Mucosa of rectum (tissue), 2 donors: ENCODE data around the gene FBXO38.

Experiments
- H3K27ac ChIP-seq, 2 donors: one replicate each; pipeline ENCODE4 v1.7.0; 2013; ENCODE audit warnings: inconsistent platforms in 2 of 2, low read depth in 2 of 2, low read length in 2 of 2
- H3K27me3 ChIP-seq, 2 donors: one replicate each; pipeline ENCODE4 v1.7.0; 2013; ENCODE audit warnings: low read length in 2 of 2; ENCODE audit not compliant: control insufficient read depth in 2 of 2, insufficient read depth in 2 of 2
- H3K36me3 ChIP-seq, 2 donors: one replicate each; pipeline ENCODE4 v1.7.0; 2013; ENCODE audit warnings: low read length in 2 of 2; ENCODE audit not compliant: control insufficient read depth in 2 of 2, insufficient read depth in 2 of 2
- H3K4me1 ChIP-seq, 2 donors: one replicate each; pipeline ENCODE4 v1.7.0; 2013; ENCODE audit warnings: low read length in 2 of 2, mild to moderate bottlenecking in 1 of 2; ENCODE audit not compliant: control insufficient read depth in 2 of 2, insufficient read depth in 2 of 2
- H3K4me3 ChIP-seq, 2 donors: one replicate each; pipeline ENCODE4 v1.7.0; 2013; ENCODE audit warnings: low read length in 2 of 2
- H3K9ac ChIP-seq, 2 donors: one replicate each; pipeline ENCODE4 v1.7.0; 2013; ENCODE audit warnings: low read length in 2 of 2, low read depth in 1 of 2, mild to moderate bottlenecking in 1 of 2
- H3K9me3 ChIP-seq, 2 donors: one replicate each; pipeline ENCODE4 v1.7.0; 2013; ENCODE audit warnings: low read length in 2 of 2; ENCODE audit not compliant: control insufficient read depth in 2 of 2
- donor health status: healthy.
- donor health status: Normal muscosa, but diverticular disease.

The FBXO38 gene

DNA sequence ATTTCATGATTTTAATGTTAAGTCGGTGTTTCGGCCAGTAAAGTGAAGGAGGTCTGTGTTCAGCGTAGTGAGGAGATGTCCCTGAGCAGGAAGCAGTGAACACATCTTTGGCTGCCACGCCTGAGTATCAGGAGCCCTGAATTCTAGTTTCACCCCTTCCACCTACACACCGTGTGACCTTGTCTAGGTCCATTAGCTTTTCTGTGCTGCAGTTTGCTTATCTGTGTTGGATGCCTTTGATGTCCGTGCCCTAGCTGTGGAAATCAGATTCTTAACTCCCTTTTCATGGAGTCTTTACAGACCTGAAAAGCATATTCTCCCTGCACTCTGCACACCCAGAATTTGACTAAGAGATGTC, 601 bp downstream of the FBXO38 start:
- no peaks in the 10 kb centered on the region for H3K27me3 ChIP-seq
- peak overlapping the region; percentile 83 to 95 for H3K9ac ChIP-seq
- H3K27ac ChIP-seq: peak overlapping the region; percentile 83 to 87
- peaks cover 4 to 5% of the 10 kb centered on the region in 2 donors for H3K36me3 ChIP-seq
- peaks cover 23 to 25% of the 10 kb centered on the region in 2 donors for H3K4me1 ChIP-seq
- H3K4me3 ChIP-seq: peak overlapping the region; percentile 83 to 92
- no peaks in the 10 kb centered on the region for H3K9me3 ChIP-seq

DNA sequence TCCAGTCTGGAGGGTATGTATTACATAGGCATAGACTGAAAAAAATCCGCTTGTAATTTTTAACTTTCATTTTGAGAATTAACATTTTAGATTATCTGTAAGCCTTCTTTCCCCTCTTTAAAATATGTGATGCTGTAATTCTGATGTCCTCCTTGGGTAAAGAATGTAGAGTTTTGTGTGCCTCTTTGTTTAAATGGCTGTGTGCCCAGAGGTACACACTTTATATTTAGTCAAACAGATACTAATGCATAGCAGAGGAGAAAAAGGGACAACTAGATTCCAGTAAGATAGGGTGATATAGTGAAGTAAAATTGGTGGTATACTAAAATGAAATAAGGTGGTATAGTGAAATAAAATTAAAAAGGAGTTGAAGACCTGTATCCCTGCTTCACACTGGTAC, 1.3 kb downstream of the FBXO38 start:
- Histone ChIP-seq H3K27me3 (no peaks in the 10 kb centered on the region), H3K27ac (no peak overlapping the region), H3K4me1 (peaks cover 23 to 25% of the 10 kb centered on the region in 2 donors), H3K9me3 (no peaks in the 10 kb centered on the region), H3K4me3 (peak overlapping the region in 1 of 2 donors; percentile 83), H3K9ac (no peak overlapping the region), H3K36me3 (peaks cover 4 to 5% of the 10 kb centered on the region in 2 donors)

DNA sequence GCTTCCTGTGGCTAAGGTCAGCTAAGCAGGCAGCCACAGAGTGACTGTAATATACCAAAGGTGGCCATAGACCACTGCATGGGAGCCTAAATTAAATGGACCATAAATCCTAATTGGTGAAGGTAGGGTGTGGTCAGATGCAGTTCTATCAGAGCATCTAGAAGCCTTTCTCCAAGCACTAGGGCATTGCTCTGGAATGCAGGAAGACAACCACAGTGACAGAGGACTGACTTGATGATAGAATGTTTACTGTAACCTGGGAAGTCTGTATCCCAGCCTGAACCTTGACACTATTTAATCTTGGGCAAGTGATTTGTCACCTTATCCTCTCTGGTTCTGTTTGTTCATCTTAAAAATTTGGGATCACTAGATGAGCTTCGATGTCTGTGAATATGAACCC, 2.3 kb downstream of the FBXO38 start:
- H3K4me3 ChIP-seq: no peak overlapping the region
- H3K27me3 ChIP-seq: no peaks in the 10 kb centered on the region
- peaks cover 30% of the 10 kb centered on the region in 2 donors for H3K4me1 ChIP-seq
- H3K27ac ChIP-seq: no peak overlapping the region
- no peaks in the 10 kb centered on the region for H3K9me3 ChIP-seq
- no peak overlapping the region for H3K9ac ChIP-seq
- H3K36me3 ChIP-seq: peaks cover 4 to 5% of the 10 kb centered on the region in 2 donors

DNA sequence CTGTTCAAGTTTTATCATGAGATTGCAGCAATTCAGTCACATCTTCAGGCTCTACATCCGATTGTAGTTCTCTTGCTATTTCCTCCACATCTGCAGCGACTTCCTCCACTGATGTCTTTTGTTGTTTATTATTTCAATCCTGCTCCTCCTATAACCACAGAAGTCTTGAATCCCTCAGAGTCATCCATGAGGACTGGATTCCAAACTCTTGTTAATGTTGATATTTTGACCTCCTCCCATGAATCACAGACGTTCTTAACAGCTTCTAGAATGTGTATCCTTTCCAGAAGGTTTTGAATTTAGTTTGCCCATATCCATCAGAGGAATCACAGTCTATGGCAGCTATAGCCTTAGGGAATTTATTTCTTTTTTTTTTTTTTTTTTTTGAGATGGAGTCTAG, 3.6 kb downstream of the FBXO38 start:
- Histone ChIP-seq H3K27ac (no peak overlapping the region), H3K4me1 (peaks cover 33 to 35% of the 10 kb centered on the region in 2 donors), H3K9me3 (no peaks in the 10 kb centered on the region), H3K36me3 (peaks cover 4 to 5% of the 10 kb centered on the region in 2 donors), H3K4me3 (no peak overlapping the region), H3K27me3 (no peaks in the 10 kb centered on the region), H3K9ac (no peak overlapping the region)

DNA sequence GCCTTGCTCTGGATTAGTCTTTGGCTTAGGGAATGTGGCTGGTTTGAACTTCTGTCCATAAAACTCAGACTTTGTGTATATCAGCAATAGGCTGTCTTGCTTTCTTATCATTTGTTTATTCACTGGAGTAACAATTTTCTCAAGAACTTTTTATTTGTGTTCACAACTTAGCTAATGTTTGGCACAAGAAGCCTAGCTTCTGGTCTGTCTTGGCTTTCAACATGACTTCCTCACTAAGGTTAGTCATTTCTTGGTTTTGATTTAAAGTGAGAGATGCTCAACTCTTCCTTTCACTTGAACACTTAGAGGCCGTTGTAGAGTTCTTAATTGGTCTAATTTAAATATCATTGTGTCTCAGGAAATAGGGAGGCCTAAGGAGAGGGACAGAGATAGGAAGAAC, 4.9 kb downstream of the FBXO38 start:
- H3K36me3 ChIP-seq: peaks cover 4 to 5% of the 10 kb centered on the region in 2 donors
- H3K4me3 ChIP-seq: no peak overlapping the region
- no peaks in the 10 kb centered on the region for H3K27me3 ChIP-seq
- H3K9ac ChIP-seq: no peak overlapping the region
- H3K4me1 ChIP-seq: peaks cover 34 to 42% of the 10 kb centered on the region in 2 donors
- H3K9me3 ChIP-seq: no peaks in the 10 kb centered on the region
- no peak overlapping the region for H3K27ac ChIP-seq

DNA sequence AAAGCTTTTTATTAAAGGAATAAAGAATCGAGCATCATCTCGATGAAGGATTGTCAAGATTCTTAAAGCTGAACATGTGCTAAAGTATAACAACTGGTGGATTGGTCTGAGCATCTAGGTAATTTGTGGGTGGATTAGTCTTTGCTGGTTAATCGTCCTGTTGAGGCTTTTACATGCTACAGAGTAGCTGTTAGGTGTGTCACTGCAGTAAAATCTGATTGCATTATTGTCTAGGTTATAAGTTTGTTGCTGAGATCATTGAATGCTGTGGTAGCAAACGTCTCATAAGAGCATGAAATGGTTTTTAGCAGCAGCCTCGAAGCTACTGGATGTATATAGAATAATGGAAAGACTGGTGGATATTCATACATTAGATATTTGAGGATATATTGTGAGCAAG, 7.2 kb downstream of the FBXO38 start:
- H3K9ac ChIP-seq: peak overlapping the region in 1 of 2 donors; percentile 9
- H3K4me1 ChIP-seq: peaks cover 26 to 40% of the 10 kb centered on the region in 2 donors
- peak overlapping the region in 1 of 2 donors; percentile 35 for H3K27ac ChIP-seq
- H3K9me3 ChIP-seq: no peaks in the 10 kb centered on the region
- no peaks in the 10 kb centered on the region for H3K27me3 ChIP-seq
- H3K36me3 ChIP-seq: peaks cover 8 to 10% of the 10 kb centered on the region in 2 donors
- no peak overlapping the region for H3K4me3 ChIP-seq

DNA sequence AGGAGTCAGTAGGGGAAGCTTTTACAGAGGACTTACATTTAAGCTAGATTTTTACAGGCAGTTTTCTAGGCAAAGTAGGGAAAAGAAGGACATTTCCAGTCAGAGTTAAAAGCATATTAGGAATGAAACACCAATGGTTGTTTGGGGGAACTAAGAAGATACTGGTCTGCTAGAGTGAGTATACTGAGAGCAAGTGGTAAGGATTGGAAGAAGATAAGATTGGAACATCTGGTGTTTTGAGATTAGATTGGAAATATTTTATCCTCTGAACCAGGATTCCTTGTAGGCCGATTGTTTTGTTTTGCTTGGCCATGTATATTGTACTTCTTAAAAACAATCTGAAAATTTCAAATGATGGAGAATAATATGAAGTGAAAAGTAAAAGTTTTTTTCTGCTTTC, 7.7 kb downstream of the FBXO38 start:
- peak overlapping the region in 1 of 2 donors; percentile 9 for H3K9ac ChIP-seq
- H3K9me3 ChIP-seq: no peaks in the 10 kb centered on the region
- peaks cover 10 to 12% of the 10 kb centered on the region in 2 donors for H3K36me3 ChIP-seq
- no peaks in the 10 kb centered on the region for H3K27me3 ChIP-seq
- peak overlapping the region in 1 of 2 donors; percentile 35 for H3K27ac ChIP-seq
- peaks cover 21 to 37% of the 10 kb centered on the region in 2 donors for H3K4me1 ChIP-seq
- no peak overlapping the region for H3K4me3 ChIP-seq

DNA sequence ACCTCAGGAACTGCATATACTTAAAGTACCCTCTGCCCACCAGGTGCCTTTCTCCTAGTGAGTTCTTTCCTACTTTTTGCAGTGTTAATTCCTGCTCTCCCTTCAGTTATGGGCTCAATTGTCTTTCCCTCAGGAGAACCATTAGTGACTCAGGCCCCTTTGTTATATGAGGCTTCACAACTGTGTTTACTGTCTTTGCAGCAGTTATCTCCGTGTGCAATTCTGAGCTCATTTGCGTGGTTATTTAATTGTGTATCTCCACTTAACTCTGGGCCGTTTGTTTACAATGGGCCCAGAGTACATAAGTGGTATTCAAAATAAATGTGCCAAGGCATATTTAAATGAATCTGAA, 9.6 kb downstream of the FBXO38 start:
- Histone ChIP-seq H3K4me1 (peaks cover 21 to 41% of the 10 kb centered on the region in 2 donors), H3K9me3 (no peaks in the 10 kb centered on the region), H3K27ac (no peak overlapping the region), H3K9ac (no peak overlapping the region), H3K27me3 (no peaks in the 10 kb centered on the region), H3K36me3 (peaks cover 7 to 15% of the 10 kb centered on the region in 2 donors), H3K4me3 (no peak overlapping the region)

DNA sequence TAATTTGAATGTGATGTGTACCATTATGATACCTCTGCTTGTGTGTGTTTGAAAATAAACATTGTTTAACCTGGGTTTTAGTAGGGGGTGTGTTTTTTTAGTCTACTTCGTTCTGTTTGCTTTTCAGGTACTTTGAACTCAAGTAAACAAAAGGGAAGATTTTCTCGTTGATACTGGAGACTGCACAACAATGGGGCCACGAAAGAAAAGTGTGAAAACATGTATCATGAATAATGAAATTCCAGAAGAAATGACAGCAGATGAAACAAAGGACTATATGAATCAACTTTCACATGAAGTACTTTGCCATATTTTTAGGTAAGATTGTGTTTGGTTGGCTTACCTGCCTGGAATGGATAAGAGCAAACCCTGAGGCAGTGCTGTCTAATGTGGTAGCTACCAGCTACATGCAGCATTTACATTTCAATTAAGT, 10.8 kb downstream of the FBXO38 start:
- Histone ChIP-seq H3K27me3 (no peaks in the 10 kb centered on the region), H3K4me3 (no peak overlapping the region), H3K9me3 (no peaks in the 10 kb centered on the region), H3K4me1 (peaks cover 21 to 41% of the 10 kb centered on the region in 2 donors), H3K27ac (no peak overlapping the region), H3K9ac (no peak overlapping the region), H3K36me3 (peaks cover 18 to 23% of the 10 kb centered on the region in 2 donors)

DNA sequence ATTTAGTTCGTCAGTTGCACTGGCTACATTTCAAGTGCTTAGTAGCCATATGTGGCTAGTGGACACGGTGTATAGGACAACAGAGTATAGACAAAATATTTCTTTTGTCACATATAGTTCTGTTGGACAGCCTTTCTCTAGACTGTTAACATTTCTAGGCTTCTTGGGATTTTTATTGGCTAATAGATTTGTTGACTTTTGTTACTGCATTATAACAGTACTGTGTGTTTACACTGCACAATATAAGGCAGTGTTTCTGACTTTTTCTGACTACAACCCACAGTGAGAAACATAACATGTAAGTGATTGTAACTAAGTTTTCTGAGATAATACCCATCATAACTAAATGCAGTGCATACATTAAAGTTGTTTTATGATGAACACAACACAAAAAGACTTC, 11.3 kb downstream of the FBXO38 start:
- peaks cover 22 to 23% of the 10 kb centered on the region in 2 donors for H3K36me3 ChIP-seq
- H3K4me3 ChIP-seq: no peak overlapping the region
- no peak overlapping the region for H3K27ac ChIP-seq
- no peaks in the 10 kb centered on the region for H3K27me3 ChIP-seq
- no peaks in the 10 kb centered on the region for H3K9me3 ChIP-seq
- peaks cover 21 to 41% of the 10 kb centered on the region in 2 donors for H3K4me1 ChIP-seq
- H3K9ac ChIP-seq: no peak overlapping the region
